Left renal pelvis (tissue), 4 donors: Measurements from ENCODE around the gene HEXB. TPM values are rescaled to one million over a fixed set of nuclear protein-coding genes. Genes with fewer than 3 reads are reported as not detected.
"Not testable (repeated sequence)": the region's sequence is repeated elsewhere in the genome, so short reads cannot be mapped to it uniquely, and the experiment has no call there.

Experiments used
- DNase-seq, 4 donors: peaks; one replicate each; pipeline ENCODE4 v3.0.0-alpha.2; 2013; ENCODE audit warnings: low read depth in 4 of 4, low spot score in 3 of 4
- polyA plus RNA-seq, 4 donors: library from polyadenylated mRNA; unstranded; fragments of 120-200 nt; gene quantifications; one replicate each; pipeline ENCODE4 v1.2.1, GENCODE V29; 2013; ENCODE audit not compliant: insufficient read length in 4 of 4

HEXB gene
- polyA plus RNA-seq, 4 donors, result 101 to 149 (median 122) TPM

DNA sequence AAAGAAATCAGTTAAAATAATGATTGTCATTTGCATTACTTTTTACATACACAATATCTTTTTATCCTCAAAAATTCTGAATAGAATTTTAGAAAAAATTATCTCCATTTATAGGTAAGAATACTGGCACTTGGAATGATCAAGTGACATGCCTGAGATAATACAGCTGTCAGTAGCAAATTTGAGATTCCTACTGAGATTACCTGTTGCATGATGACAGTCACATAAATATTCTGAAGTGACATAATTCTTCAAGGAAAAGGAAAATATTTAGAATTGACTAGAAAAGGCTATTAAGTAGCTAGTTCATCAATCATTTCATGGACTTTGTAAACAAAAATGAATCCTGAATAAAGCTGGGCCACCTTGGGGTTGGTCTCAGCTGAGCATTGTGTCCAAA, 29.3 kb upstream of the HEXB start:
- DNase-seq, result no peak

DNA sequence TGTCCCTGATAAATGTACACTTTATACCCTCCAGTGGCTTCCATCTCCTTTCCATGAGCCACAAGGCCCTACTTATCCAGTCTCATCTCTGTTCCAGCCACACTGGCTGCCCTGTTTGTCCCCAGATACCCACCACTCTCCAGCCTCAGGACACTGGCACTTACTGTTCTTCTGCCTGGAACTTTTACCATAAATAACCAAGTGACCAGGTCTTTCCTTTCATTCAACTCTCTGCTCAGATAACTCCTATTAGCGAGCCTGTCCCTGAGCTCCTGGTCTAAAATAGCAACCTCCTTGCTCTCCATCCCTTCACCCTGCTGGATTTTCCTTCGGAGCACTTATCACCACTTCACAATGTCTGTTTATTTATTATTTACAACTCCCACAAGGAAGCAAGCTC, 27.9 kb upstream of the HEXB start:
- no peak for DNase-seq

DNA sequence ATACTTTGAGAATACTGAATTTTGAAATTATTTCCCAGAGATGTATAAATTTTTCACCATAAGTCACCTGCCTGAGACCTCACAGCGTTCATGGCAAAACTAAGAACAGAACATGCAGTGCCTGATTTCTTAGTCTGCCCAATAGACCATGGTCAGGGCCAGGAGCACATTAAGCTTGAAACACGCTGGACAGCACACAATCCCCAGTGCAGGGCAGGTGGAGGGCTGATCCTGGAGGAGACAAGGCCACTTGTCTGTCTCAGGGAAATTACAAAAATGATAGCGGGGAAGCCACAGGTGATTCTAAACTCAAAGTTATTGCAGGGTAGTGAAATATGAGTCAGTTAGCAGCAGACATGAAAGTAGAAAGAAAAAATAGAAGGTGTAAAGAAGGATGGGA, 25.9 kb upstream of the HEXB start:
- DNase-seq, result no peak

DNA sequence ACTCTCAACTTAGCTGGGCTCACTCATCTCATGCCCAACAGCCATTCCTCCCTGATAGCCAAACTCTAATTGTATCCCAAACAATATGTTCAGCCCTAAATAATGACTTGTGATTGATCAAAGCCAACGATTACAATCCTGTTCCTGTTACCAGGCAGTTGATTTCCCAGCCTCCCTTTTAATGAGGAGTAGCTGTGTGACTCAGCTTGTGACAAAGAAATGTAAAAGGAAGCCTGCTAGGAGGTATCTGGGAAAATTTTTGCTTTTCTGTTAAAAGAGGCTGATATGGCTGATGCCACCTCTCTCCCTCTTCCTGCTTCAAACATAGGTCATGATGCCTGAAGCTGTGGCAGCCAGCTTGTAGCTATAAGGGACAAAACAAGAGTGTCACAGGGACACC, 24.9 kb upstream of the HEXB start:
- DNase-seq, result no peak

DNA sequence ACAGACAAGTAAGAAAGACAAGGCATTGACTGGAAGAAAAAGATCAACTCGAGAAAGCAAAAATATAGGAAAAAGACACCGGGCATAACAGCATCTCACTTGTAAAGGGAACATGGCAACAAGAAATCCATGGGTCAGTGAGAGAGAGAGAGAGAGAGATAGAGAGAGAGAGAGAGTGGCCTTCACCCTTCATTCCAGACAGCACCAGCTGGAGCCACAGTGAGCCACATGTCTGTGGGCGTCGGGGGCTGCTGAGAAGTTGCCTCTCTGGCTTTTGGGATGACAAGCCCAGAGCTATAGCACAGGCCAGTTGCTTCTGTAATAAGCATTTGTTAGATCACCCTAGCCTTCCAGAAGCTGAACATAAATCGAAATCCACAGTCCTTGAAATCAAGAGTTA, 24.2 kb upstream of the HEXB start:
- DNase-seq, result no peak

DNA sequence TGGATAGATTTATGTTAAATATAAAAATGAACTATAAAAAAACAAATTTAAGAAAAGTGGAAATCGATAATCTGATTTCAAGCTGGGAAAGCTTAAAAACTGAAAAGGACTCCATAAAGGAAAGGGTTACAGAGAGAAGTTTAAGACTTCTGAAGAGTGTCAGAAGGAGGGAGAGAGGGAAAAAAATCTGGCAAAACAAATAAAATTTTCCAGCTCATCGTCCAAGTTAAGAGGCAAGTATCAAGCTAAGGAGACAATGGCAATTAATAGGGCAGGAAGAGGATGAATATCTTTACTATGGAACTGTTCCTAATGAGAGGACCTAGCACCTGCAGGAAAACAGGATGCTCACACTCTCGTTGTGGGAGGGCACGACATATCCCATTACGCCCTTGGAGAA, 20.5 kb upstream of the HEXB start:
- no peak for DNase-seq

DNA sequence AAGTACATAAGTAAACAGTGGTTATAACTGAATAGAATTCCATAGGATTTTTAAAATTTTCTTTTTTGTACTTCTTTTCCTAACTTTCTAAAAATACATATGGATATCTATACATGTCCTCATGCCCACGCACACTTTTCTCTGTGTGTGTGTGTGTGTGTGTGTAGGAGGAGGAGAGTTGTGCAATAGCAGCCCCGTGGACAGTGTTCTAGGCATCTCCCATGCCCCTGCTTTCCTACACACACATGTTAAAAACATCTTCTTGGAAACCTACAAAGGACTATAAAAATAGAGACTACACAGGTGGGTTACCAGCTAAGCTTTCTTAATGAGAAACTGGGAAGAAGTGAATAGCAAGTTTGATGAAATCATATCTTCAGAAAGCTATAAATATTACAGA, 19.8 kb upstream of the HEXB start:
- no peak for DNase-seq

DNA sequence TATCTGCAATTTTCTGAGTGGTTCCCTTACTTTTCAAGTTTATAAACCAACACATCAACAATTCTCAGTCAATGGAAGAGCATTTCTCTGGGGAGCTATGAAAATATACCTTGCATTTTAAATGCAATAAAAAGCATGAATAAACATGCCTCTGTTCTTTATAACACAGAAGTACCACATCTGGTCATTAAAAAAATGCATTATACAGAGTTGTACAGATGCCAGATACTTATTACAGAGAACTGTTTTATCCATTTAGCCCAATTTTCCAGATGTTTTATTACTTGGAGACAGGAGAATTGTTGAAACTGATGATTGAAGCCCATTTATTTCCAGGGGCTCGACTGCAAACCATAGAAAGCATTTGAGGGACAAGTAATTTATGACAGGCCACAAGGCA, 19.2 kb upstream of the HEXB start:
- no peak for DNase-seq

DNA sequence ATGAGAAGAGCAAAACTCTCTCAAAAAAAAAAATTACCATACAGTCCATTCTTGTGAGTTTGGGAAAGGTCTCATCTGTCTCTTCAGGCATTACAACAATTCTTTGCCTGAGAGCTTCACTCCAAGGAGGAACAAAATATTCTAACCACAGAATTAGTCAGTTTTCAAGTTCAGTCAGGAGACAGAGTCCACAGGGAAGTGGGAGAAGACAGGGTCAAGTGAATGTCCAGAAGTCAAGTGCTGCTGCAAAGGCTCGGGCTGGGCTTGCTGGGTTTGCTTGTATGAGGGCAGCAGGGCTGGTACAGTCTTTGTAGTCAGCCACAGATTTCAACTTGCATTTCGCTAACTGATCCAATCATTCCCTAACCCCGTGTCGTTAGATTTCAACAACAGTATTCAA, 17.6 kb upstream of the HEXB start:
- DNase-seq, result no peak

DNA sequence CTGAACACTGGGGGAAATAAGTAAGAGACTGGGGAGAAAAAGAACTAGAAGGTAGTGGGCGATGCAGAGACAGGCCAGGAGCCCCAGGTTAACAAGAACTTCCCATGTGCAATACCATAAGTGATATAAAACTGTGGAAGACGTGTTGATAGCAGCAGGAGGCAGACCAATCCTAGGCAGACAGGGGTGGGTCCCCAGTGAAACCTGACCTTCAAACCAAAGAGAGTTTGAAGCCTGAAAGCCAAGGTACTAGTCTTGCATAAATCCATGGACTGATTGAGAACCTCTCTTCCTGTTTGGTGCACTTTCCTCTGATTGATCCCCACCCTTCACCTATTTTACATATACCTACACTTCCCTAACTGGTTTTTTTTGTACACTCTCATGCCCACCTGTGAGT, 15.2 kb upstream of the HEXB start:
- no peak for DNase-seq

DNA sequence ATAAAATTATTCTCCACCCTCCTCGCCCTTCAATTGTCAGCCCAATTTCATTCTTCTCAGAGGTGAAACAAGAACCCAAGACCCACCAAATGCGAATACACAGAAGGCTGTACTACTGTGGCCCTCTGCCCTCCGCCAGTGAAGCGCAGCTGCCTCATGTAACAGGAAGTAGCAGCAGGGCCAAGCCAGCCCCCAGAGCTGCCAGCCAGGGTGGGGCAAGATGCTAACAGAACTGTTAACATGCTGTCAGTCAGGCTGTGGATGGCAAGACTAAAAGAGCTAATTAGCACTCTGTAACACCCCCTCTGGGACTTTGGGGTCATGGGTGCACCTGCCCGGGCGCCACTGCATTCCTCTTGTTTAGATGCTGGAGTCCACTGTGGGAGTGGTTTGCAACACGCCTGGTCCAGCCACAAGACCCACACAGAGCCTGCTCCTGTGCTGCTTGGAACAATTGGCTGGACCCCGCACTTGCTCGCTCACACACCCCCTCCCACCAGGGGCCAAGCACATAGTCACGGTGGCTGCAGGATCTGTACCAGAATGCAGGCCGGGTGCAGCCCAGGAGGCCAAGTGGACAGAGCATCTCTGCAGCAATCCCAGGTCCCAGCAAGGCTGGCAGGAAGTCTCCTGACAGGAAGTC, 14.5 kb upstream of the HEXB start:
- no peak for DNase-seq

DNA sequence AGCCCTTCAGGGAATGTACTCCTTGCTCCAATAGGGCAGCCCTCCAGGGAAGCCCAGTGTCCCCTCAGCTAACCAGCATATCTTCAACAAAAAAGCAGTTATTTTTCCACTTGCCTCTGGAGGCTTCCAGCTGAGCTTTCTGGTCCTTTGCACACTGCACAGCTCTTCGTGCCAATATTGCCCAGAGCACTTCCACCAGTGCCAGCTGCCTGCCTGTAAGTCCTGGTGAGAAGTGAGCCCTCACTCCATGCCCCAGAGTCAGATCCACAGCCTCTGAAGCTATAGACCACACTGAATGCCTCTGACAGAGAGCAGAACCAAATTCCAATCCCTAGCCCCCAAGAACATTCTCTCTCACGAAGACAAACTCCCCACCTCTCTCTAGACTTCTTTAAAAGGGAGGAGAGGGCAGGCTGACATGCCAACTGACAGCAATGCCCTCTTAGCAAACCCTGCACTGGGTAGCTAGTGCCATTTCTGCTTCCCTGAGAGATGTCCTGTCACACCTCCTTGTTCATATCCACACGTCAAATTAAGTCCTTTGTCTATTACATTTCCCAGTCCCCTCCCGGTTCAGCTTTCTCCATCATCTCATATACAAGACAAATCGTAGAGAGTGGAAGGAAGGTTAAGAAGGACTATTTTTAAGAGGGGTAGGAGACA, 12.7 kb upstream of the HEXB start:
- DNase-seq, result no peak

DNA sequence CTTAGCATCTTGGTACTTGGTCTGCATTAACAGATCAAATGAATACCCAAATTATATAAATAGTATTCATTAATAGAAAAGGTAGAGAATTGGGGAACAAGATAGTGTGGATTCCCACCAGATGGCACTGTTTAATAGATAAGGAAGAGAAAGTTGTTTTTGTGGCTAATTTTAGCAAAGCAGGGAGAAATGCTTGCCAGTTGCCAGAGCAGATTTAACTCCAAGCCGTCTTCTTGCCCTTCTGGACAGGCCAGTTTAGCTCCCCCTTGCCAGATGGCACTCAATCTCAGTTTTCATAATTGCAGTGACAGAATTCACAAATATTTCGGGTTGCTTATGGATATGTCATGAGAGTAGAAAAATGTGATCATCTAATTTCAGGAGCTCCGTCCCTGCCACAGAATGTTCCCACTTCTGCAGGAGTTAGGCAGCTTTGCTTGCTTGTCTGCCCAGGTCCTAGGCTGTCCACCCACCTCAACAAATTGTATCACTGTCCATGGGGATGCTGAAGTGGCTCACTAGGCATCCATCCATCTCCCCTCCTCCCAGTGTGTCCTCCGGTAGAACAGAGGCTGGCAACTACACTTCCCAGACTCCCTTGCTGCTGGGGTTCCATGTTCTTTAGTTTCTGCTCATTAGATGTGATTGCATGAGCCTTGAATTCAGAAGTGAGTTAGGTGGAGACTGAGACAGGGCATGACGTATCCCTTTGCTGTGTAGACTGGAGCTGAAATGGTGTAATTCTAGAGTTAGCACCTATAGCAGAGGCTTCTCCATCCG, 11.8 kb upstream of the HEXB start:
- no peak for DNase-seq

DNA sequence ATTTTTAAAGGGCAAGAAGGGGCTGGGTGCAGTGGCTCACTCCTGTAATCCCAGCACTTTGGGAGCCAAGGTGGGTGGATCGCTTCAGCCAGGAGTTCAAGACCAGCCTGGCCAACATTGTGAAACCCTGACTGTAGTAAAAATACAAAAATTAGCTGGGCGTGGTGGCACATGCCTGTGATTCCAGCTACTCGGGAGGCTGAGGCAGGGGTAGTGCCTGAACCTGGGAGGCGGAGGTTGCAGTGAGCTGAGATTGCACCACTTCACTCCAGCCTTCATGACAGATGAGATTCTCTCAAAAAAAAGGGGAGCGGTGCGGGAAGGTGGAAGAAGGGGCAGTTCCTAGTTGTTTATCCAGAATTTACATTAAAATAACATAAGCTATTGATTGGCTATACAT, 8.6 kb upstream of the HEXB start:
- not testable (repeated sequence) for DNase-seq

DNA sequence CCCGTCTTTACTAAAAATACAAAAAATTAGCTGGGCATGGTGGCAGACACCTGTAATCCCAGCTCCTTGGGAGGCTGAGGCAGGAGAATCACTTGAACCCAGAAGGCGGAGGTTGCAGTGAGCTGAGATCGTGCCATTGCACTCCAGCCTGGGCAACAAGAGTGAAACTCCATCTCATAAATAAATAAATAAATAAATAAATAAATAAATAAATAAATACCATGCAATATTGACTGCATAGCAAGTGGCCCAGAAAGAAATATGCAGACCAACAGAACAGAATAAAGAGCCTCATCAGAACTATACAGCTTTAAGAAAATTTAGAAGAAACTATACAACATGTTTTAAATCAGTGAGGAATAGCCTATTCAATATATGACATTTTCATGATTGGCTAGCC, 6.9 kb upstream of the HEXB start:
- DNase-seq, result not testable (repeated sequence)

DNA sequence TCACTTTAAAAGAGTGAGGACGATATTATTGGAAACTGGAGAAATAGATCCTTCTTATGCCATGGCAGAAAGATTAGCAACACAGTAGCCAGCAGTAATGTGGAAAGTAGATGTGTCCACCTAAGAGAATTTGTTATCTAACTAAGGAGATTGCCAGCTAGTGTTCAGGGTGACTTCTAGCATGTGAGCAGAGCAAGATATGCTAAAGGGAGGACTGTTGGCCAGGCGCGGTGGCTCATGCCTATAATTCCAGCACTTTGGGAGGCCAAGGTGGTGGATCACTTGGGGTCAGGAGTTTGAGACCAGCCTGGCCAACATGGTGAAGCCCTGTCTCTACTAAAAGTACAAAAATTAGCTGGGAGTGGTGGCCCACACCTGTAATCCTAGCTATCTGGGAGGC, 5.7 kb upstream of the HEXB start:
- DNase-seq, result not testable (repeated sequence)

DNA sequence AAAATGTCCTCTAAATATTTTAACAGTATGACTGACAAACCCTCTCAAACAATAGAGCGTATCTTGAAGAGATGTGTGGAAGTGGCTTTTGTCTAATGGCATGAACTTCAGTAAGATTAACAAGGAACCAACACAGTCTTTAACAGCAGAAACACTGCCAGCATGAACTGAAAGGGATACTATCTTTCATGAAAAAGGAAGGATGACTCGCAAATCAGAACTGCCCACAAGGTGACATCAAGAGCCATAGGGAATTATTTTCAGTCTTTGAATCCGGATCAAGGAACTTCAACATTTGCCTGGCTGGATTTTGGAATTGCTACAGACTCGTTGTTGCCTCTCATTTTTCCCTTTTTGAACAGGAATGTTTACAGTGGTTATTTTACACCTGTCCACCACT, 5.1 kb upstream of the HEXB start:
- no peak for DNase-seq

DNA sequence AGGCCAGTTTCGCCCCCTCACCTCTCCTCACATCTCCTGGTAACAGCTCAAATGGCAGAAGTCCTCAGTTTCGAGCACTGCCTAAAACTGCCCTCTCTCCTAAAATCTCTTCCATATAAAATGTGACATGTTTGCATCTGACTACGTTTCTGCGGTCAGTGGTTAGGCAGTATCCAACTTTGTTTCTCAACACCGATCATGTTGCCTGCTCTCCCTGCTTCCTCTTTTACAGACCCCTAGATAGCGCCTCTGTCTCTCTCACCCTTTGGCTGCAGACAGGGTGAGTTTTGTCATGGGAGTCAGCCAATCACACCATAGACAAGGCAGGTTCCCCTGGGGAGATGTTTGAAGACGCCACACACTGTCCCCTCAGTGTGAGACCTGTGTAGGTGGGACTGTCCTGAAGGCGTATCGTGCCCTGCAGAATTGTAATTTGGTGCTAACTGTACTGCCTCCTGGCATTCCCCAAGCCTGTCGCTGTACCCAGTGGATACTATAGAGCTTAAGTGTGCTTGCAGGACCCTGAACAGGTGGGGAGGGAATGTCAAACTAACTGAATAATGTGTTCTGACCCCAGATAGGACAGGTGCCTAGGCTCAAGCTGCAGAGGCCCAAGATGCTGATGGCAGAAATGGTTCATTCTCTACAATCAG, 1.1 kb downstream of the HEXB start:
- DNase-seq, result no peak

DNA sequence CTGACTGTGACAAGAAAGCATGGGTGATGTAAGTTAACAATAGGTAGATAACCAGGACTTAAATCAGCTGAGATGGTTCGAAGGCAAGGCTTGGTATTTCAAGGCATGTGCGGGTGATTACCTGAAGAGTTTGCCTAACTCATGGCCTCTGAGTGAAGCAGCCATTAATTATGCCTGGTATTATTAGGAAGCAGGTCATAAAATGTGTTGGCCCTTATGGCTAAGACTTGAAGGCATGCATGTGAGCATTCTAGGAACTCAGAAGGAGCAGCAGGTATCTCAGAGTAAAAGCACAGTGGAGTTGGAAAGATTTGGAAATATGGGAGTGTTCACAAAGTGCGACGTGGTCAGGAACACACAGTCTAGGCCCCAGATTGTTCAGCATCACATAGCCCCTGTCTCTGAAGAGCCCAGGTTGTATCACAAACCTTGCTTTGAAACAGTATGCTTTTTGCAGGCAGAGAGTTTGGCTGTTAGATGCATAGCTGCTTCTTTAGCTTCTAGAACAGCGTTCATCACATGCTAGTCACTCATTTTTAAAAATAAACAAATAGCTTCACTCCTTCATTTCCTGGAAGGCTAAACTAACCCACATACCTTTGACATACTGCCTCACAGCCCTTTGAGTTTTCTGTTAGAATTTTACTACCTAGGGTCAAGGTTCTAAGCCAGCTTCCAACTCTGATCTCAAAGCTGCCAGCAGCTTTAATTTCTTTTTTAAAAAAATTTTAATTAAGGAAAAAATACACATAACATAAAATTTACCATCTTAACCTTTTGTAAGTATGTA, 2.1 kb downstream of the HEXB start:
- no peak for DNase-seq

DNA sequence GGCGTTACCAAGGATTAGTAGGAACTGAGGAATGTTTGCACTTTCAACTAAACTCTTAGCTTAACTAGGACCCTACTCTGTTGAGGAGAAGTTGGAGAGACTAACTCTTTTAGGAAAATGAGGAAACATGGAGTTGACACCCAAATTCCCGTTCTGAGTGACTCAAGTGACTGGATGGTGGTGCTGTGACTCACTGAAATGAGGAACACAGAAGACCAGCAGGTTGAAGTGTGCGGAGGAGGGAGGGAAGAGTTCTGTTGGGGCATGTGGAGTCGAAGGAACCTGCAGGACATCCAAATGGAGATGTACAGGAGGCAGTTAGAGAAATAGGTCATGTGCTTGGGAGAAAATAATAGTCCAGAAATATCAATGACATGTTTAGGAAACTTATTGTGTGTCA, 8.2 kb downstream of the HEXB start:
- DNase-seq, result no peak

DNA sequence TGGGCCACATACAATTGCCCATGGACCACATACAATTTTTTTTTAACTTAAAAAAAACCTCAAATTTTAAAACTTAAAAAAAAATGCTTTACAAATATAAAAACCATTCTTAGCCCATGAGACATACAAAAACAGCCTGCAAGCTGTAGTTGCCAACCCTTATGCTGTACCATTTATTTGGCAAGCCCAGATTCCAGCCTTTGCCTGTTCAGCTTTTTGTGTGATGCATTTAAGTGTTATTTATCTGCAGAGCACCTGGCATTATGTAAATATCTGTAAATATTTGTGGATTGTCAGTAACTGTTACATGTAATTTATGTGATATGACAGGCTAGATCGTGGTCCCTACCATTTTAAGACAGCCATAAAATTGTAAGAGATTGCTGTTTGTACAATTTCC, 32.6 kb downstream of the HEXB start:
- DNase-seq, result no peak
